Ovary (tissue), 9 donors: ENCODE measurements around the gene LAMA2. TPM values are rescaled to one million over a fixed set of nuclear protein-coding genes. Genes with fewer than 3 reads are reported as not detected.

ENCODE experiments used
- DNase-seq, 5 donors: peaks; one replicate each; pipeline ENCODE4 v3.0.0-alpha.2; 2019 to 2020
- H3K27ac ChIP-seq, 2 donors: fragments of 200-600 bp; one replicate each; pipeline versions ENCODE4 v1.5.1 to v1.8.0; 2019 to 2022
- H3K27me3 ChIP-seq: fragments of 200-600 bp; one replicate; pipeline ENCODE4 v1.8.0; 2022
- H3K36me3 ChIP-seq: fragments of 200-600 bp; sonication (generic); one replicate; pipeline ENCODE4 v1.5.1; 2019
- H3K4me1 ChIP-seq: one replicate; pipeline ENCODE4 v1.8.1; 2013; ENCODE audit warnings: mild to moderate bottlenecking, moderate library complexity; ENCODE audit not compliant: insufficient read depth
- H3K4me3 ChIP-seq: fragments of 200-600 bp; sonication (generic); one replicate; pipeline ENCODE4 v1.5.1; 2017
- H3K9me3 ChIP-seq, 2 donors: fragments of 200-600 bp in 1 of 2; sonication (generic) in 1 of 2; one replicate each; pipeline versions ENCODE4 v1.5.1 to v1.8.1; 2013 to 2019; ENCODE audit warnings: mild to moderate bottlenecking in 1 of 2, moderate library complexity in 1 of 2
- CTCF ChIP-seq, 3 donors: fragments of 450-650 bp in 2 of 3; fragments of 200-600 bp in 1 of 3; IDR thresholded peaks; one replicate each; pipeline versions ENCODE4 v1.5.1 to v1.8.0; 2016 to 2022; ENCODE audit warnings: antibody characterized with exemption in 3 of 3, mild to moderate bottlenecking in 1 of 3
- EP300 ChIP-seq: sonication (generic); formaldehyde crosslinking; IDR thresholded peaks from one replicate; pipeline ENCODE4 v1.6.1; 2017; ENCODE audit warnings: antibody characterized with exemption
- POLR2A ChIP-seq: fragments of 450-650 bp; IDR thresholded peaks from one replicate; pipeline ENCODE4 v1.6.1; 2017; ENCODE audit warnings: antibody characterized with exemption, mild to moderate bottlenecking, moderate library complexity
- WGBS, 3 donors: extraction: QIAGEN DNeasy Blood & Tissue Kit in 1 of 3; methylation state at CpG; one replicate each; pipeline versions ENCODE4 v1.1.5 to v1.1.7; 2013 to 2017; 5-methylcytosine and 5-hydroxymethylcytosine counted together
- intact Hi-C, 4 donors: fragments of 100-400 bp; cut with DNase I; formaldehyde crosslinking; loops; one replicate each; pipeline versions ENCODE4 v1.11.0 to v1.15.1; 2022 to 2023
- polyA plus RNA-seq, 2 donors: library from polyadenylated mRNA; stranded (reverse); fragments of 200-250 nt in 1 of 2; fragments of 350-450 nt in 1 of 2; fragmentation: Illumina TruSeq in 1 of 2; extraction: RNeasy Lipid Tissue Mini Kit (QIAGEN cat#74804) in 1 of 2; gene quantifications; one replicate each; pipeline ENCODE4 v1.2.3, GENCODE V29; 2013 to 2014
- total RNA-seq, 7 donors: library from RNA; depleted of rRNA in 2 of 7; stranded (reverse); fragments of >200 nt in 2 of 7; fragmentation: NEBNext Ultra II Directional in 3 of 7; extraction: Animal tissue kit (Norgen Biotek cat#: 25700) in 3 of 7; gene quantifications; one replicate each; pipeline versions ENCODE4 v1.1.0 to v1.2.4, GENCODE V29; 2016 to 2023
- donor health status: DM: no; HTN: no; CAD: no; lungs with moderate emphysema.
- donor health status: DM: no; HTN: no; CAD: no.
- donor health status: Bipolar disorder and iron deficiency.
- donor health status: DM: yes; HTN: yes; CAD: no.
- donor health status: DM: no; HTN: no; CAD: no.
- donor health status: DM: yes; HTN: yes; CAD: no.

Gene LAMA2
- total and polyA plus RNA-seq, 9 donors, result 42.5 to 226 (median 121) TPM

GRCh38 chr6:129507059-129507807 lies 624.3 kb downstream of the LAMA2 start:
- intact Hi-C loops, result no loop called here
- Histone ChIP-seq H3K27ac (no peak overlapping the region), H3K4me3 (no peak overlapping the region), H3K4me1 (no peaks in the 10 kb centered on the region), H3K27me3 (no peaks in the 10 kb centered on the region), H3K36me3 (no peaks in the 10 kb centered on the region), H3K9me3 (no peaks in the 10 kb centered on the region)
- no peak for TF ChIP-seq EP300
- no peak for TF ChIP-seq POLR2A
- TF ChIP-seq CTCF (IDR thresholded peaks at IDR 0.05), result no peak
- WGBS, 3 donors, result 88 to 96% (median 92%) methylated on average over 5 of the region's 5 CpGs
- DNase-seq, result no peak

GRCh38 chr6:129507846-129508245 lies 624.9 kb downstream of the LAMA2 start:
- 88 to 90% (median 89%) methylated on average over 1 of the region's 1 CpG for WGBS, 3 donors
- Histone ChIP-seq H3K27ac (no peak overlapping the region), H3K4me3 (no peak overlapping the region), H3K36me3 (no peaks in the 10 kb centered on the region), H3K27me3 (no peaks in the 10 kb centered on the region), H3K9me3 (no peaks in the 10 kb centered on the region), H3K4me1 (no peaks in the 10 kb centered on the region)
- TF ChIP-seq EP300 (no peak), CTCF (IDR thresholded peaks at IDR 0.05) (no peak), POLR2A (no peak)
- DNase-seq, result no peak
- intact Hi-C loops, result no loop called here

- TF ChIP-seq CTCF (IDR thresholded peaks at IDR 0.05) (no peak), POLR2A (no peak), EP300 (no peak)
- no peak overlapping the region for H3K4me3 ChIP-seq
- no peak for DNase-seq
- H3K36me3 ChIP-seq, result no peaks in the 10 kb centered on the region
- H3K27me3 ChIP-seq, result no peaks in the 10 kb centered on the region
- H3K27ac ChIP-seq, result no peak overlapping the region
- H3K4me1 ChIP-seq, result no peaks in the 10 kb centered on the region
- no peaks in the 10 kb centered on the region for H3K9me3 ChIP-seq
- intact Hi-C loops, result no loop called here
- 69 to 78% (median 75%) methylated on average over 4 of the region's 4 CpGs for WGBS, 3 donors
Measured at GRCh38 chr6:129508477-129509145, 625.7 kb downstream of the LAMA2 start.

- TF ChIP-seq POLR2A (no peak), EP300 (no peak), CTCF (IDR thresholded peaks at IDR 0.05) (no peak)
- DNase-seq, result no peak
- Histone ChIP-seq H3K27me3 (no peaks in the 10 kb centered on the region), H3K4me1 (no peaks in the 10 kb centered on the region), H3K9me3 (no peaks in the 10 kb centered on the region), H3K36me3 (no peaks in the 10 kb centered on the region), H3K4me3 (no peak overlapping the region), H3K27ac (no peak overlapping the region)
- intact Hi-C loops, result no loop called here
- 66 to 76% (median 73%) methylated on average over 2 of the region's 2 CpGs for WGBS, 3 donors
Measured at GRCh38 chr6:129510950-129511349, 628.0 kb downstream of the LAMA2 start.
